CD4-positive, alpha-beta T cell treated with Interleukin-1 beta for 1 hour (primary cell): ENCODE measurements around the gene CYTH2.
A peak's percentile ranks its signal among the peaks of the same experiment; 100 is the strongest.

Experiments used
- DNase-seq, 2 donors: peaks; one replicate each; pipeline ENCODE4 v3.0.0-alpha.2; 2020 to 2022

CYTH2 gene

GRCh38 chr19:48496959-48497727, 28.0 kb downstream of the CYTH2 start:
- no peak for DNase-seq

GRCh38 chr19:48497728-48498594, 28.8 kb downstream of the CYTH2 start:
- no peak for DNase-seq

- no peak for DNase-seq
Observed at GRCh38 chr19:48498595-48499311, 29.6 kb downstream of the CYTH2 start.

GRCh38 chr19:48499316-48500090, 30.3 kb downstream of the CYTH2 start:
- DNase-seq = no peak

- no peak for DNase-seq
Observed at GRCh38 chr19:48500830-48501493, 31.8 kb downstream of the CYTH2 start.

- peak; percentile 80 to 86 for DNase-seq
Observed at GRCh38 chr19:48501494-48502349, 32.6 kb downstream of the CYTH2 start.

GRCh38 chr19:48502350-48503018, 33.3 kb downstream of the CYTH2 start:
- DNase-seq = no peak

GRCh38 chr19:48506138-48506733, 37.1 kb downstream of the CYTH2 start:
- DNase-seq = peak; percentile 22 to 73

- DNase-seq = no peak
Observed at GRCh38 chr19:48507911-48508439, 38.8 kb downstream of the CYTH2 start.

GRCh38 chr19:48508729-48509411, 39.7 kb downstream of the CYTH2 start:
- DNase-seq = no peak

- no peak for DNase-seq
Observed at GRCh38 chr19:48509467-48510194, 40.5 kb downstream of the CYTH2 start.

GRCh38 chr19:48510421-48511268, 41.5 kb downstream of the CYTH2 start:
- DNase-seq = peak; percentile 69 to 78

- DNase-seq = peak in 1 of 2 donors; percentile 30
Observed at GRCh38 chr19:48511321-48511731, 42.2 kb downstream of the CYTH2 start.

- peak; percentile 90 to 92 for DNase-seq
Observed at GRCh38 chr19:48511800-48512503, 42.8 kb downstream of the CYTH2 start, which contains the start of gene LMTK3. Gene LMTK3, minus strand, starts transcription at chr19:48511835. Its CDS starts 259 bp downstream, at chr19:48511576.

GRCh38 chr19:48512504-48513288, 43.5 kb downstream of the CYTH2 start:
- peak in 1 of 2 donors; percentile 38 for DNase-seq
